ENCODE measurements around the gene CDC25B. TPM values are rescaled to one million over a fixed set of nuclear protein-coding genes. Genes with fewer than 3 reads are reported as not detected.

The CDC25B gene
- total and polyA plus RNA-seq, 2 of the 13 experiments (the other 11 are each of a cell fraction or from before 2014, with no cell fraction given), result 14.5 to 19.4 TPM

GRCh38 chr20:3820048-3820900 is 24.2 kb downstream of the CDC25B start, which contains the start of gene AP5S1 (continued):
- peak; percentile 100 for TF ChIP-seq RBFOX2 (IDR thresholded peaks at IDR 0.05; ENCODE audit: low read depth, low read length)
- TF ChIP-seq, protein P1, sequence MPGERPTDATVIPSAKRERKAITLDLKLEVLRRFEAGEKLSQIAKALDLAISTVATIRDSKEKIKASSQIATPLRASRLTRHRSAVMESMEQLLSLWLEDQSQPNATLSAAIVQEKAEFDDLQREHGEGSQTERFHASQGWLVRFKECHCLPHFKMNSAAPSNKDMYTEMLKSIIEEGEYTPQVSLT (CRISPR knock-in tag; IDR thresholded peaks at IDR 0.05; ENCODE audit: borderline replicate concordance, low read depth), result no peak; the same call in 1 of the 2 replicates
- TF ChIP-seq ZNF367 (CRISPR knock-in tag; IDR thresholded peaks at IDR 0.05; ENCODE audit: borderline replicate concordance), result peak; percentile 81; the same call in 1 of the 2 replicates
- peak; percentile 88; the same call in 1 of the 2 replicates for TF ChIP-seq ZNF318 (CRISPR knock-in tag; IDR thresholded peaks at IDR 0.05)
- TF ChIP-seq ZNF563 (CRISPR knock-in tag; IDR thresholded peaks at IDR 0.05), result peak; percentile 98
- no peak for TF ChIP-seq SYNCRIP (IDR thresholded peaks at IDR 0.05; ENCODE audit: insufficient read depth, low read depth, low read length)
- peak; percentile 76 for TF ChIP-seq HIVEP1 (CRISPR knock-in tag; IDR thresholded peaks at IDR 0.05)
- TF ChIP-seq ATF7 (IDR thresholded peaks at IDR 0.05), result peak; percentile 92
- peak; percentile 95 for TF ChIP-seq ATF7 (CRISPR knock-in tag; IDR thresholded peaks at IDR 0.05)
- TF ChIP-seq, protein P2, sequence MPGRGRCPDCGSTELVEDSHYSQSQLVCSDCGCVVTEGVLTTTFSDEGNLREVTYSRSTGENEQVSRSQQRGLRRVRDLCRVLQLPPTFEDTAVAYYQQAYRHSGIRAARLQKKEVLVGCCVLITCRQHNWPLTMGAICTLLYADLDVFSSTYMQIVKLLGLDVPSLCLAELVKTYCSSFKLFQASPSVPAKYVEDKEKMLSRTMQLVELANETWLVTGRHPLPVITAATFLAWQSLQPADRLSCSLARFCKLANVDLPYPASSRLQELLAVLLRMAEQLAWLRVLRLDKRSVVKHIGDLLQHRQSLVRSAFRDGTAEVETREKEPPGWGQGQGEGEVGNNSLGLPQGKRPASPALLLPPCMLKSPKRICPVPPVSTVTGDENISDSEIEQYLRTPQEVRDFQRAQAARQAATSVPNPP (CRISPR knock-in tag; IDR thresholded peaks at IDR 0.05), result peak; percentile 93; the same call in 1 of the 2 replicates
- no peak for TF ChIP-seq ZNF562 (CRISPR knock-in tag; IDR thresholded peaks at IDR 0.05; ENCODE audit: borderline replicate concordance)
- TF ChIP-seq IRF9 (CRISPR knock-in tag; IDR thresholded peaks at IDR 0.05; ENCODE audit: borderline replicate concordance), result peak; percentile 100
- TF ChIP-seq, protein P3, sequence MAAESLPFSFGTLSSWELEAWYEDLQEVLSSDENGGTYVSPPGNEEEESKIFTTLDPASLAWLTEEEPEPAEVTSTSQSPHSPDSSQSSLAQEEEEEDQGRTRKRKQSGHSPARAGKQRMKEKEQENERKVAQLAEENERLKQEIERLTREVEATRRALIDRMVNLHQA (CRISPR knock-in tag; IDR thresholded peaks at IDR 0.05), result no peak
- TF ChIP-seq HNRNPH1 (optimal IDR thresholded peaks at IDR 0.05; ENCODE audit: low read depth, low read length), result peak; percentile 43
- TF ChIP-seq ELF3 (CRISPR knock-in tag; IDR thresholded peaks at IDR 0.05), result peak; percentile 81

Measured in HepG2 (cell line).